GM12874 (cell line): ENCODE results near the gene MACROH2A2.

Experiments
- CTCF ChIP-seq: IDR thresholded peaks from 2 replicates; pipeline ENCODE4 v1.5.1; 2011; ENCODE audit warnings: low read depth, mild to moderate bottlenecking, control low read depth, low read length, moderate library complexity; ENCODE audit not compliant: insufficient read depth

MACROH2A2 gene

DNA sequence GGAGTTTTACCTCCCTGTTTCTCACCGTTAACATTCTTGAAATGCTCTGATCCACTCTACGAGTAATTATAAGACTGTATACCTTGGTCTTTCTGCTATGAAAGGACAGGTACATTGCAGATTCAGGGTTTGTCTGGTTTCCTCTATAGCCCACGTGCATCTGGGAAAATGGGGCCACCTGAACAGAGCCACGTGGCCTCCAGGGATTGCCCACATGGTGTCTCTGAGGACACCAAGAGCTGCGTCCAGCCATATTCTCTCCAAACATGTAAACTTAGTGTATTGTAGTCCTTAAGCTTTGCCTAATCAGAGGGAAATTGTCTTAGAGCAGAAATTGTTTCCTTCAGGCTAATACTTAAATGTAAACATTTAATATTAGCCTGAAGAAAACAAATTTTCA, 16.7 kb downstream of the MACROH2A2 start:
- TF ChIP-seq CTCF = no peak

DNA sequence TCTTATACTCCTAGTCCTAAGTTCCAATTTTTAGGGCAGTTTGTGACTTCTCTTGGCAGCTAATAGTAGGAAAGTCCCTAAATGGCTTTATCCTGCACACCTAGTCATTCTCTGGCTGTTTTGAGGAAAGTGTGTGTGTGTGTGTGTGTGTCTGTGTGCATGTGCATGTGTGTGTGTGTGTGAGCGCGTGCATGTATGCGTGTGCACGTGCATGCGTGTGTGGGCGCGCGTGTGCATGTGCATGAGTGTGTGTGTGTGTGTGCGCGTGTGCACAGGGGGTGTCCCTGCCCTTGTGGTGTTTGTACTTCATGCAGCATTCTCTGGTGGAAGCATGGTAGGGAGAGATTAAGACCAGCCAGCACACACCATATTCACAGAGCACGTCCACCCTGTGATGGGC, 18.2 kb downstream of the MACROH2A2 start:
- no peak for TF ChIP-seq CTCF

GRCh38 chr10:70074165-70074564, 21.5 kb downstream of the MACROH2A2 start:
- TF ChIP-seq CTCF = no peak

GRCh38 chr10:70074971-70075370, 22.3 kb downstream of the MACROH2A2 start:
- TF ChIP-seq CTCF = no peak

GRCh38 chr10:70078329-70078728, 25.7 kb downstream of the MACROH2A2 start:
- TF ChIP-seq CTCF = no peak

DNA sequence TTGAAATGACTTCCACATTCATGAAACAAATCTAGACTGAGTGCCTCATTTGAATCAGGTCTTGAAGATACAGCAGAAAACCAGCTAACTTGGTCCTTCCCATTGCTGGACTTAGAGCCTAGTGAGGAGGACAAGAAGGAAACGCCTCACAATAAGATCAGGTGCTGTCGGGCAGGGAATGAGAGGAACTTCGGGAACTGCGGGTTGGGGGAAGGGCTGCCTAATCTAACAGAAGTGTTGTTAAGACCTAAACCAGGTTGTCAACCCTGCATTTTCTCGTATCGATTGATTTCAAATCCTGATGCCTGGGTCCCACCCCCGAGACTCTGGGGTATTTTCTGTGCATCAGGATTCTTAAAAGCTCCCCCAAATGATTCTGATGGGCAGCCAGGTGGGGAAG, 26.3 kb downstream of the MACROH2A2 start:
- TF ChIP-seq CTCF = no peak

DNA sequence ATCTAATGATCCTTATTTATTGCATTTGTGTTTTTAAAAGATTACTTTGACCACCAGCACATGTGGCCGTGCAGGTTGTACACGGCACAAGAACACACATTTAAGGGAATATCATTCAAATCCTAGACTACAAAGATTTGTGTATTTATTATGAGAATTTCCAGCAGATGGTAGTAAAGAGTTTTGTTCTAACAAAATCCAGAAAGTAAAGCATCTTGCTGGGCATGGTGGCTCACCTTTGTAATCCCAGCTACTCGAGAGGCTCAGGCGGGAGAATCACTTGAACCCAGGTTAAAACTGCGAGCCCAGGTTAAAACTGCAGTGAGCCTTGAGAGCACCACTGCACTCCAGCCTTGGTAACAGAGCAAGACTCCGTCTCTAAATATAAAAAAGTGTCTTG, 31.5 kb downstream of the MACROH2A2 start:
- no peak for TF ChIP-seq CTCF
